MM.1S (cell line): Measurements from ENCODE around the gene BMP2K.

ENCODE experiments used
- DNase-seq: peaks from one replicate; pipeline ENCODE4 v3.0.0-alpha.2; 2015
- H2AFZ ChIP-seq: fragments of 300-600 bp; sonication (generic); 2 replicates; pipeline ENCODE4 v1.6.0; 2016; ENCODE audit warnings: antibody characterized with exemption, low read length
- H3F3A ChIP-seq: fragments of 300-600 bp; sonication (generic); 2 replicates; pipeline ENCODE4 v1.6.1; 2016; ENCODE audit warnings: mild to moderate bottlenecking, antibody characterized with exemption, low read length, moderate library complexity, mixed read lengths; ENCODE audit not compliant: insufficient read depth
- H3K27ac ChIP-seq: fragments of 300-600 bp; sonication (generic); 2 replicates; pipeline ENCODE4 v1.5.1; 2016; ENCODE audit warnings: mild to moderate bottlenecking, low read length
- H3K27me3 ChIP-seq: fragments of 300-600 bp; sonication (generic); replicated peaks from 2 replicates; pipeline ENCODE4 v1.6.0; 2016; ENCODE audit warnings: low read length; ENCODE audit not compliant: insufficient read depth
- H3K36me3 ChIP-seq: fragments of 300-600 bp; sonication (generic); replicated peaks from 2 replicates; pipeline ENCODE4 v1.6.1; 2016; ENCODE audit warnings: mild to moderate bottlenecking, low read length, mixed read lengths; ENCODE audit not compliant: insufficient read depth
- H3K4me1 ChIP-seq: fragments of 300-600 bp; sonication (generic); 2 replicates; pipeline ENCODE4 v1.6.1; 2016; ENCODE audit warnings: low read length, mixed read lengths
- H3K4me2 ChIP-seq: fragments of 300-600 bp; sonication (generic); 2 replicates; pipeline ENCODE4 v1.6.0; 2016; ENCODE audit warnings: low read depth, low read length
- H3K4me3 ChIP-seq: fragments of 300-600 bp; sonication (generic); 2 replicates; pipeline ENCODE4 v1.5.1; 2016; ENCODE audit warnings: low read length, mixed read lengths
- H3K79me2 ChIP-seq: fragments of 300-600 bp; sonication (generic); 2 replicates; pipeline ENCODE4 v1.6.1; 2016; ENCODE audit warnings: mixed run types, low read length, mixed read lengths
- H3K9ac ChIP-seq: fragments of 300-600 bp; sonication (generic); 2 replicates; pipeline ENCODE4 v1.6.1; 2016; ENCODE audit warnings: low read length, mixed read lengths
- H3K9me2 ChIP-seq: fragments of 300-600 bp; sonication (generic); replicated peaks from 2 replicates; pipeline ENCODE4 v1.6.1; 2016; ENCODE audit warnings: mild to moderate bottlenecking, low read length, mixed read lengths; ENCODE audit not compliant: insufficient read depth
- H3K9me3 ChIP-seq: fragments of 300-600 bp; sonication (generic); replicated peaks from 2 replicates; pipeline ENCODE4 v1.6.1; 2016; ENCODE audit warnings: mild to moderate bottlenecking, low read length, mixed read lengths; ENCODE audit not compliant: insufficient read depth
- H4K20me1 ChIP-seq: fragments of 300-600 bp; sonication (generic); 2 replicates; pipeline ENCODE4 v1.6.1; 2016; ENCODE audit warnings: mild to moderate bottlenecking, low read length, moderate library complexity, mixed read lengths; ENCODE audit not compliant: insufficient read depth
- EZH2 ChIP-seq: fragments of 300-600 bp; sonication (generic); optimal IDR thresholded peaks from 2 replicates; pipeline ENCODE3; 2017; ENCODE audit warnings: low read depth, mild to moderate bottlenecking, antibody characterized with exemption, low read length, mixed read lengths
- EZH2phosphoT487 ChIP-seq: fragments of 300-600 bp; sonication (generic); IDR thresholded peaks from 2 replicates; pipeline ENCODE4 v1.6.1; 2018; ENCODE audit warnings: antibody characterized with exemption, low read length
- TF ChIP-seq, protein P1 (sequence below): fragments of 300-600 bp; sonication (generic); IDR thresholded peaks from 2 replicates; pipeline ENCODE4 v1.5.1; 2016; ENCODE audit warnings: antibody characterized with exemption, low read length, mixed read lengths

BMP2K gene

DNA sequence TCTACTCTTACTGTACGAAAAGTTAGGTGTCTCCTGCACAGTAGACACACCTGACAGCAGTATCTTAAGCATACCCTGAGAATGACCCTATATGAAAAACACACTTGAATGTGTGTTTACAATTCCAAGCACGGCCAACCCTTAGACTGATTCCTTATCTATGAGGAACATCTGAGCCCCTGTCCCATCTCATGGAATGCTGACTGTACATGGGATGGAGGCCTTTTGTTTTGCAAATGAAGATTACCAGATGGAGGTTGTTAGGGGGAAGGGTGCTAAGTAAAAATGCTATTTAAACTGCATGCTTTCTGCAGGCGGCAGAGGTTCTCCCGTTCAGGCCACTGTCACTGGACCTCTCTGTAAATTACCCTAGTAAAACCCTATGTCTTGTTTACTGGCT, 160.8 kb downstream of the BMP2K start:
- Histone ChIP-seq H3K4me3 (no peak overlapping the region), H3K79me2 (no peaks in the 10 kb centered on the region), H3K27ac (no peak overlapping the region), H2AFZ (no peak overlapping the region), H3K36me3 (no peaks in the 10 kb centered on the region), H4K20me1 (no peaks in the 10 kb centered on the region), H3K9me2 (no peaks in the 10 kb centered on the region), H3K4me2 (no peak overlapping the region), H3K27me3 (no peaks in the 10 kb centered on the region), H3K9ac (no peak overlapping the region), H3F3A (no peaks in the 10 kb centered on the region), H3K9me3 (no peaks in the 10 kb centered on the region), H3K4me1 (no peaks in the 10 kb centered on the region)
- DNase-seq = no peak
- TF ChIP-seq EZH2phosphoT487 (no peak), EZH2 (no peak)
- TF ChIP-seq, protein P1, sequence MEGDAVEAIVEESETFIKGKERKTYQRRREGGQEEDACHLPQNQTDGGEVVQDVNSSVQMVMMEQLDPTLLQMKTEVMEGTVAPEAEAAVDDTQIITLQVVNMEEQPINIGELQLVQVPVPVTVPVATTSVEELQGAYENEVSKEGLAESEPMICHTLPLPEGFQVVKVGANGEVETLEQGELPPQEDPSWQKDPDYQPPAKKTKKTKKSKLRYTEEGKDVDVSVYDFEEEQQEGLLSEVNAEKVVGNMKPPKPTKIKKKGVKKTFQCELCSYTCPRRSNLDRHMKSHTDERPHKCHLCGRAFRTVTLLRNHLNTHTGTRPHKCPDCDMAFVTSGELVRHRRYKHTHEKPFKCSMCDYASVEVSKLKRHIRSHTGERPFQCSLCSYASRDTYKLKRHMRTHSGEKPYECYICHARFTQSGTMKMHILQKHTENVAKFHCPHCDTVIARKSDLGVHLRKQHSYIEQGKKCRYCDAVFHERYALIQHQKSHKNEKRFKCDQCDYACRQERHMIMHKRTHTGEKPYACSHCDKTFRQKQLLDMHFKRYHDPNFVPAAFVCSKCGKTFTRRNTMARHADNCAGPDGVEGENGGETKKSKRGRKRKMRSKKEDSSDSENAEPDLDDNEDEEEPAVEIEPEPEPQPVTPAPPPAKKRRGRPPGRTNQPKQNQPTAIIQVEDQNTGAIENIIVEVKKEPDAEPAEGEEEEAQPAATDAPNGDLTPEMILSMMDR = no peak

DNA sequence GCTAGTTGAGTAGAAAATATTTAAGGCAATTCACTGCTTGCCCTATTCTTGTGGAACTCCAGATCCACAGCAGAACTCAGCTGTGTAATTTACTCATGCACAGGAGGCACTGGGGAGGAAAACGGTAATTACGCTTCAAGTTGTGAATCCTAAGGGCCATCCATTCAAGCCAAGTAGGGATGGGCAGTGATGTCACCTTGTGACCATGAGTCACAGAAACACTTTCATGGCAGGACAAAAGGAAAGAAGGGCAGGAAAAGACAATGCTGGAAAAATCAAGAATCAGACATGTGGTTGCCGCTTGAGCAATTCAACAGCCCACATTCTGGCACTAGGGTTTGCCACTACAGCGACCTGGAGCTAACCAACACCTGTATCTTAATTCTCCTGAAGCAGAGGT, 161.7 kb downstream of the BMP2K start:
- no peaks in the 10 kb centered on the region for H3K79me2 ChIP-seq

DNA sequence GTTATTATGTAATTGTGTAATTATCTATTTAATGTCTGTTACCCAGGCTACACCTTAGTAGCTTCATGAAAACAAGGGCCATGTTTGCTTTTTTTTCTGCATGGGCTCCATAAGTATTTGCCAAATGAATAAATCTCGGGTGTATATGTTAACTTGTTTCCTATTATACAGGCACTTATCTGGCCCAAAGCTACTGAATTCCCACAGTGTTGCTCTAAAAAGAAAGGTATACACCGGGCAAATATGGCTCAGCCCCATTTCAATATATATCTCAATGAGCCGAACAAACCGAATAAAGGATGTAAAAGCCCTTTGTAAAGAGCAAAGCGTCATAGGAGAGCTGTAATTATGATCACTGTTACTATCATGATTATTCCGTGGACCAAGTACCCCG, 162.3 kb downstream of the BMP2K start:
- H3K9me2 ChIP-seq = no peaks in the 10 kb centered on the region
- peak overlapping the region; percentile 70 for H3K4me2 ChIP-seq
- H2AFZ ChIP-seq = peak overlapping the region; percentile 96
- no peak overlapping the region for H3K27ac ChIP-seq
- no peak for TF ChIP-seq EZH2
- TF ChIP-seq, protein P1 = no peak
- no peak for TF ChIP-seq EZH2phosphoT487
- H3K4me3 ChIP-seq = peak overlapping the region; percentile 90
- no peaks in the 10 kb centered on the region for H3F3A ChIP-seq
- H4K20me1 ChIP-seq = no peaks in the 10 kb centered on the region
- no peaks in the 10 kb centered on the region for H3K79me2 ChIP-seq
- H3K27me3 ChIP-seq = no peaks in the 10 kb centered on the region
- H3K4me1 ChIP-seq = no peaks in the 10 kb centered on the region
- peak overlapping the region; percentile 68; the same call in 1 of the 2 replicates for H3K9ac ChIP-seq
- DNase-seq = no peak
- H3K9me3 ChIP-seq = no peaks in the 10 kb centered on the region
- no peaks in the 10 kb centered on the region for H3K36me3 ChIP-seq

More for the DNA sequence above, 161.7 kb downstream of the BMP2K start:
- Histone ChIP-seq H3K4me2 (peak overlapping the region; percentile 70; the same call in 1 of the 2 replicates), H3K4me3 (no peak overlapping the region), H3K4me1 (no peaks in the 10 kb centered on the region), H3K9me3 (no peaks in the 10 kb centered on the region), H4K20me1 (no peaks in the 10 kb centered on the region), H3K27ac (no peak overlapping the region), H3K9me2 (no peaks in the 10 kb centered on the region), H3K36me3 (no peaks in the 10 kb centered on the region), H3K27me3 (no peaks in the 10 kb centered on the region), H3F3A (no peaks in the 10 kb centered on the region), H2AFZ (no peak overlapping the region), H3K9ac (no peak overlapping the region)
- DNase-seq = no peak
- TF ChIP-seq EZH2phosphoT487 (no peak), EZH2 (no peak)

DNA sequence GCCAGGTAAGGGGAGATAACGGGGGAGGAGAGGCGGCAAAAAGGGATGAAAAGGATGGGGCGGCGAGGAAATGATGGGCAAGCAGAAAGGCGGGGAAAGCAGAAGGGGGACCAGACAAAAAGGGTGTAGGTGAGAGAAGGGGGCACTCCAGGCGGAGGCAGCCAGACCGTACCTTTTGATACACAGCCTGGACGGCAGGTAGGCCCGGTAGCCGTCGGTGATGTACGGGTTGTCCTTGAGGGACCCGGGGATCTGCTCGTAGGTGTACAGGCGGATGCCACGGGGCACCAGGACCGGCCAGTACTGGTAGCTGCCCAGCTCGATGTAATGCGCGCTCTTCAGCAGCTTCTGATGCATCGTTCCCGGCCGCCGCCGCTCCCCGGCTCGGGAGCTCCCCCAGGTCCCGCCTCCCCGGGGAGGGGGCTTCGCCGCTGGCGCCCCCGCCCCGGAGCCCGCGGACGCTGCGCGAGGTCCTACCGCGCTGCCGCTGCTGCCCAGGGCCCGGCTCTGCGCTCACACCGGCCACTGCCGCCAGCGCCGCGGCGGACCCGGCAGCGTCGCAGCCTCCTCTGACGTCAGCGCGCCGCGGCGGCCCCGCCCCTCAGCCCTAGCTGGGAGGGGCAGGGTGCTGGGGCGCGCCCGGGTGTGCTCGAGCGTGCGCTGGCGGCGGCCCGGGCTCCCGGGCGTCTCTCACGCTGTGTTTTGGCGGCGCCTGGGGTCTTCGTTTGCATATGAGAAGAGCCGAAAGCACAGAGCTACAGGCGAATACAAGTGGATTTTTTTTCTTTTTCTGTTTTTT, 162.9 kb downstream of the BMP2K start, which contains the start of gene PAQR3:
TSS of gene PAQR3 (minus strand) at position 571 of the 799 bp plus-strand sequence. CDS start at position 357, 214 bp downstream.
- no peaks in the 10 kb centered on the region for H3K9me2 ChIP-seq
- H3K4me3 ChIP-seq = peak within 1 kb of the TSS; percentile 90
- H3K79me2 ChIP-seq = no peaks in the 10 kb centered on the region
- H2AFZ ChIP-seq = peak within 1 kb of the TSS; percentile 96
- peak; percentile 87 for DNase-seq
- peak within 1 kb of the TSS; percentile 68; the same call in 1 of the 2 replicates for H3K9ac ChIP-seq
- H3K27me3 ChIP-seq = no peaks in the 10 kb centered on the region
- no peak for TF ChIP-seq EZH2
- TF ChIP-seq EZH2phosphoT487 = no peak
- TF ChIP-seq, protein P1 = no peak
- no peaks in the 10 kb centered on the region for H3K4me1 ChIP-seq
- H4K20me1 ChIP-seq = no peaks in the 10 kb centered on the region
- no peak within 1 kb of the TSS for H3K27ac ChIP-seq
- peak within 1 kb of the TSS; percentile 91 for H3K4me2 ChIP-seq
- H3K9me3 ChIP-seq = no peaks in the 10 kb centered on the region
- H3F3A ChIP-seq = no peaks in the 10 kb centered on the region
- H3K36me3 ChIP-seq = no peaks in the 10 kb centered on the region
